MM.1S (cell line): ENCODE data around the gene HOXB3.

Experiments
- DNase-seq: peaks from one replicate; pipeline ENCODE4 v3.0.0-alpha.2; 2015
- H2AFZ ChIP-seq: fragments of 300-600 bp; sonication (generic); 2 replicates; pipeline ENCODE4 v1.6.0; 2016; ENCODE audit warnings: antibody characterized with exemption, low read length
- H3F3A ChIP-seq: fragments of 300-600 bp; sonication (generic); 2 replicates; pipeline ENCODE4 v1.6.1; 2016; ENCODE audit warnings: mild to moderate bottlenecking, antibody characterized with exemption, low read length, moderate library complexity, mixed read lengths; ENCODE audit not compliant: insufficient read depth
- H3K27ac ChIP-seq: fragments of 300-600 bp; sonication (generic); 2 replicates; pipeline ENCODE4 v1.5.1; 2016; ENCODE audit warnings: mild to moderate bottlenecking, low read length
- H3K27me3 ChIP-seq: fragments of 300-600 bp; sonication (generic); replicated peaks from 2 replicates; pipeline ENCODE4 v1.6.0; 2016; ENCODE audit warnings: low read length; ENCODE audit not compliant: insufficient read depth
- H3K36me3 ChIP-seq: fragments of 300-600 bp; sonication (generic); replicated peaks from 2 replicates; pipeline ENCODE4 v1.6.1; 2016; ENCODE audit warnings: mild to moderate bottlenecking, low read length, mixed read lengths; ENCODE audit not compliant: insufficient read depth
- H3K4me1 ChIP-seq: fragments of 300-600 bp; sonication (generic); 2 replicates; pipeline ENCODE4 v1.6.1; 2016; ENCODE audit warnings: low read length, mixed read lengths
- H3K4me2 ChIP-seq: fragments of 300-600 bp; sonication (generic); 2 replicates; pipeline ENCODE4 v1.6.0; 2016; ENCODE audit warnings: low read depth, low read length
- H3K4me3 ChIP-seq: fragments of 300-600 bp; sonication (generic); 2 replicates; pipeline ENCODE4 v1.5.1; 2016; ENCODE audit warnings: low read length, mixed read lengths
- H3K79me2 ChIP-seq: fragments of 300-600 bp; sonication (generic); 2 replicates; pipeline ENCODE4 v1.6.1; 2016; ENCODE audit warnings: mixed run types, low read length, mixed read lengths
- H3K9ac ChIP-seq: fragments of 300-600 bp; sonication (generic); 2 replicates; pipeline ENCODE4 v1.6.1; 2016; ENCODE audit warnings: low read length, mixed read lengths
- H3K9me2 ChIP-seq: fragments of 300-600 bp; sonication (generic); replicated peaks from 2 replicates; pipeline ENCODE4 v1.6.1; 2016; ENCODE audit warnings: mild to moderate bottlenecking, low read length, mixed read lengths; ENCODE audit not compliant: insufficient read depth
- H3K9me3 ChIP-seq: fragments of 300-600 bp; sonication (generic); replicated peaks from 2 replicates; pipeline ENCODE4 v1.6.1; 2016; ENCODE audit warnings: mild to moderate bottlenecking, low read length, mixed read lengths; ENCODE audit not compliant: insufficient read depth
- H4K20me1 ChIP-seq: fragments of 300-600 bp; sonication (generic); 2 replicates; pipeline ENCODE4 v1.6.1; 2016; ENCODE audit warnings: mild to moderate bottlenecking, low read length, moderate library complexity, mixed read lengths; ENCODE audit not compliant: insufficient read depth
- EZH2 ChIP-seq: fragments of 300-600 bp; sonication (generic); optimal IDR thresholded peaks from 2 replicates; pipeline ENCODE3; 2017; ENCODE audit warnings: low read depth, mild to moderate bottlenecking, antibody characterized with exemption, low read length, mixed read lengths
- EZH2phosphoT487 ChIP-seq: fragments of 300-600 bp; sonication (generic); IDR thresholded peaks from 2 replicates; pipeline ENCODE4 v1.6.1; 2018; ENCODE audit warnings: antibody characterized with exemption, low read length
- TF ChIP-seq, protein P1 (sequence below): fragments of 300-600 bp; sonication (generic); IDR thresholded peaks from 2 replicates; pipeline ENCODE4 v1.5.1; 2016; ENCODE audit warnings: antibody characterized with exemption, low read length, mixed read lengths

The HOXB3 gene

DNA sequence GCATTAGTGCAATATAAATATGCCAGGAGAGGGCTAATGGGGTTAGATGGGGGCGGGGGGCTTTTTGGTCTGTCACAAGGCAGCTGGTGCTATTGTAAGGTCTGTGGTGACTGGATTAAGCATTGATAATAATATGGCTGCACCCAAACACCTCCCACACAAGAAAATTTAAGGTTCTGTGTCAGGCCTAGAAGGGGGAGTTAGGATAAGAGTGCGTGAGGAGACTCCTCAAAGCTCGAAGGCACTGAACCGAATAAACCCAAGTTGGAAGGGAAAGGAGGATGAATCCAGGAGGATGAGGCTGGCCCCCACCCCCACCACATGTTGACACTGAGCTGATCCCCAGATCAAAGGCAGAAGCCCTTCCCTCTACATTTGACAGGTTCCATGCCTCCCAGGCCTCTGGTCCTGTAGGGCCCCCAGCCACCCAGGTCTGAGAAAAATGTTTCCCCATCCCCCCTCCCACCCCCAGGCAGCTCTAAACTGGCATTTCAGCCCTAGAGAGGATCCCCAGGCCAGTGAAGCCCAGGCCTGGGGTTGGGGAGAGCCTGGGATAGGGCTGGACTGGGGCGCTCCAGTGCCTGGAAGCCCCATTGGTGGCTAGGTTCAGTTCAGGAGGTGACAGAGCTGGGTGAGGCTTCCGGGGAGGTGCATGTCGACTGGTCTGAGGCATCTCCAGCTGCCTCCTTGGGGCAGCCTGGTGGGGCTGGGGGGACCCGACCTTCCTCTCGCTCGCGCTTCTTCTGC lies 60.9 kb downstream of the HOXB3 start:
- Histone ChIP-seq H3K9me3 (no peaks in the 10 kb centered on the region), H3K79me2 (no peaks in the 10 kb centered on the region), H3K4me3 (no peak overlapping the region), H4K20me1 (no peaks in the 10 kb centered on the region), H3K4me1 (no peaks in the 10 kb centered on the region), H3K27ac (no peak overlapping the region), H3K36me3 (no peaks in the 10 kb centered on the region), H3K9ac (no peak overlapping the region), H3F3A (no peaks in the 10 kb centered on the region), H3K27me3 (no peaks in the 10 kb centered on the region), H3K4me2 (no peak overlapping the region), H2AFZ (no peak overlapping the region), H3K9me2 (no peaks in the 10 kb centered on the region)
- DNase-seq, result no peak
- TF ChIP-seq EZH2phosphoT487 (no peak), EZH2 (no peak)
- TF ChIP-seq, protein P1, sequence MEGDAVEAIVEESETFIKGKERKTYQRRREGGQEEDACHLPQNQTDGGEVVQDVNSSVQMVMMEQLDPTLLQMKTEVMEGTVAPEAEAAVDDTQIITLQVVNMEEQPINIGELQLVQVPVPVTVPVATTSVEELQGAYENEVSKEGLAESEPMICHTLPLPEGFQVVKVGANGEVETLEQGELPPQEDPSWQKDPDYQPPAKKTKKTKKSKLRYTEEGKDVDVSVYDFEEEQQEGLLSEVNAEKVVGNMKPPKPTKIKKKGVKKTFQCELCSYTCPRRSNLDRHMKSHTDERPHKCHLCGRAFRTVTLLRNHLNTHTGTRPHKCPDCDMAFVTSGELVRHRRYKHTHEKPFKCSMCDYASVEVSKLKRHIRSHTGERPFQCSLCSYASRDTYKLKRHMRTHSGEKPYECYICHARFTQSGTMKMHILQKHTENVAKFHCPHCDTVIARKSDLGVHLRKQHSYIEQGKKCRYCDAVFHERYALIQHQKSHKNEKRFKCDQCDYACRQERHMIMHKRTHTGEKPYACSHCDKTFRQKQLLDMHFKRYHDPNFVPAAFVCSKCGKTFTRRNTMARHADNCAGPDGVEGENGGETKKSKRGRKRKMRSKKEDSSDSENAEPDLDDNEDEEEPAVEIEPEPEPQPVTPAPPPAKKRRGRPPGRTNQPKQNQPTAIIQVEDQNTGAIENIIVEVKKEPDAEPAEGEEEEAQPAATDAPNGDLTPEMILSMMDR, result no peak

DNA sequence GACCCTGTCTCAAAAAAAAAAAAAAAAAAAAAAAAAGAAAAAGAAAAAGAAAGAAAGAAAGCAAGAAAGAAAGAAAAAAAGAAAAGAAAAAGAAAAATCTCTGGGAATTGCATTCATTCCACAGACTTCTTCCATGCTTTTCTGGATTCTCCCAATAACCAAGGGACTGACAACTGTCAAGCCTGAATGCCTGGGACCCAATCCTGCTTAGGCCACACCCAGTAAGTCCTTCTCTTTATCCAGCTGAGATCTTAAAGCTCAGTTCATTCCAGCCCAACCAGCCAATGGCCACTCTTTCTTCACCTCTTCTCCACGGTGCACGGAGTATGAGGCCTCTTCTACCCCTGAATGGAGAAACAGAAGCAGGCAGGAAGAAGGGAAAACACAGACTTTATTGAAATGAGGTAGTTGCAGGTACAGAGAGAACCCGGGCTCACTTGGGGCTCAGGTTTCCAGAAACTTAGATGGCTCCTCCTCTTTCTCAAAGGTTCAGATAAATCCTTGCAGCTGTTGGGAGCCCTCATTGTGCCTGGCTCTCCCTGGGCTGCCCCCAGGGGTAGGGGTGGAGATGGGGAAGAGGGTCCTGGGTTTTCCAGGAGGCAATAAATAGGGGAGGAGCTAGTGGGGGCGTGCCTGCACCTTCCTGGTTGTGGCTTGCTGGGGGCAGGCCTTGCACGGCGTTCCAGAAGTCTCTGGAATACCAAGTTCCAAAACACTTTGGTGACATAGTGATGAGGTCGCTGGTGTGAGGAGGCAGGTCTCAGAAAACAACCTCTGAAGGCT lies 61.7 kb downstream of the HOXB3 start:
- H3K4me2 ChIP-seq, result no peak overlapping the region
- H3K9me2 ChIP-seq, result no peaks in the 10 kb centered on the region
- H3K36me3 ChIP-seq, result no peaks in the 10 kb centered on the region
- no peaks in the 10 kb centered on the region for H3K4me1 ChIP-seq
- TF ChIP-seq EZH2 (no peak), EZH2phosphoT487 (no peak)
- TF ChIP-seq, protein P1, result no peak
- no peak overlapping the region for H3K27ac ChIP-seq
- H3F3A ChIP-seq, result no peaks in the 10 kb centered on the region
- H4K20me1 ChIP-seq, result no peaks in the 10 kb centered on the region
- no peaks in the 10 kb centered on the region for H3K27me3 ChIP-seq
- H2AFZ ChIP-seq, result peak overlapping the region; percentile 34; the same call in 1 of the 2 replicates
- no peak for DNase-seq
- no peaks in the 10 kb centered on the region for H3K9me3 ChIP-seq
- no peak overlapping the region for H3K4me3 ChIP-seq
- no peak overlapping the region for H3K9ac ChIP-seq
- no peaks in the 10 kb centered on the region for H3K79me2 ChIP-seq

GRCh38 chr17:48527547-48527932 lies 62.5 kb downstream of the HOXB3 start:
- Histone ChIP-seq H3K9me2 (no peaks in the 10 kb centered on the region), H3K4me1 (no peaks in the 10 kb centered on the region), H3K27ac (no peak overlapping the region), H3F3A (no peaks in the 10 kb centered on the region), H3K4me2 (no peak overlapping the region), H3K36me3 (no peaks in the 10 kb centered on the region), H3K9ac (no peak overlapping the region), H3K79me2 (no peaks in the 10 kb centered on the region), H4K20me1 (no peaks in the 10 kb centered on the region), H3K4me3 (no peak overlapping the region), H3K9me3 (no peaks in the 10 kb centered on the region), H3K27me3 (no peaks in the 10 kb centered on the region), H2AFZ (no peak overlapping the region)
- DNase-seq, result no peak
- TF ChIP-seq EZH2 (no peak), EZH2phosphoT487 (no peak)
- TF ChIP-seq, protein P1, result no peak
